PFSK-1 (cell line): ENCODE data around the gene PTPRM.

Source experiments
- FOXP2 ChIP-seq: optimal IDR thresholded peaks from 2 replicates; pipeline ENCODE3; 2011; ENCODE audit warnings: borderline replicate concordance, control low read depth, inconsistent platforms; ENCODE audit not compliant: insufficient read depth; ENCODE audit errors: extremely low read length, extremely low read depth
- POLR2AphosphoS5 ChIP-seq: IDR thresholded peaks from 2 replicates; pipeline ENCODE4 v1.6.1; 2012; ENCODE audit warnings: low read depth, mild to moderate bottlenecking, control low read depth, low read length, moderate library complexity
- SIN3A ChIP-seq: IDR thresholded peaks from 2 replicates; pipeline ENCODE4 v1.6.1; 2012; ENCODE audit warnings: mild to moderate bottlenecking, low read length, moderate library complexity, borderline replicate concordance; ENCODE audit not compliant: insufficient read depth
- TAF1 ChIP-seq: IDR thresholded peaks from 2 replicates; pipeline ENCODE4 v1.6.1; 2012; ENCODE audit warnings: low read length, control low read depth, borderline replicate concordance; ENCODE audit not compliant: insufficient read depth
- TF ChIP-seq, protein P1 (sequence below), 2 experiments: IDR thresholded peaks; 2 replicates each; pipeline versions ENCODE4 v1.6.1 to v1.8.0; 2011 to 2012; ENCODE audit warnings: low read depth in 2 of 2, low read length in 2 of 2, control low read depth in 1 of 2, inconsistent platforms in 1 of 2, mild to moderate bottlenecking in 1 of 2, moderate library complexity in 1 of 2; ENCODE audit not compliant: insufficient read depth in 1 of 2

Gene PTPRM

DNA sequence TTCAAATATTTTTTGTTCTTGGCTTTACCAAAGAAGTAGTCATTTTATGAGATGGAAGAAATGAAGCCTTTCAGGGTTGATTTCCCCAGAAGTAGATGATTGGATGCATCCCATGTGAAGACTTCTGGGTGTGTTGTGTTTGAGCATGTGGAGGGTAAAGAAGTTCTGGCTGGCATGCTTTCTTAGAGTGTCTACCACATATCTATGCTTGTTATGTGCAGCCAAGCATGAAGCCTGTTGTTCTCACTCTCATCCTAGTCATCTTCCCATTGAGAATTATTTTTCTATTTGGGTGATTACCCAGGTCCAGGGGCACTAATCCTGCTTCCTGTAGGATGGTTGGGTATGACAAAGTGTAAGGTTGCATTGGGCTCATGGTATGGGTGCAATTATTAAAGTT, 472.9 kb downstream of the PTPRM start:
- TF ChIP-seq TAF1 = no peak
- TF ChIP-seq FOXP2 = no peak
- TF ChIP-seq SIN3A = no peak
- TF ChIP-seq POLR2AphosphoS5 = no peak
- TF ChIP-seq, protein P1, sequence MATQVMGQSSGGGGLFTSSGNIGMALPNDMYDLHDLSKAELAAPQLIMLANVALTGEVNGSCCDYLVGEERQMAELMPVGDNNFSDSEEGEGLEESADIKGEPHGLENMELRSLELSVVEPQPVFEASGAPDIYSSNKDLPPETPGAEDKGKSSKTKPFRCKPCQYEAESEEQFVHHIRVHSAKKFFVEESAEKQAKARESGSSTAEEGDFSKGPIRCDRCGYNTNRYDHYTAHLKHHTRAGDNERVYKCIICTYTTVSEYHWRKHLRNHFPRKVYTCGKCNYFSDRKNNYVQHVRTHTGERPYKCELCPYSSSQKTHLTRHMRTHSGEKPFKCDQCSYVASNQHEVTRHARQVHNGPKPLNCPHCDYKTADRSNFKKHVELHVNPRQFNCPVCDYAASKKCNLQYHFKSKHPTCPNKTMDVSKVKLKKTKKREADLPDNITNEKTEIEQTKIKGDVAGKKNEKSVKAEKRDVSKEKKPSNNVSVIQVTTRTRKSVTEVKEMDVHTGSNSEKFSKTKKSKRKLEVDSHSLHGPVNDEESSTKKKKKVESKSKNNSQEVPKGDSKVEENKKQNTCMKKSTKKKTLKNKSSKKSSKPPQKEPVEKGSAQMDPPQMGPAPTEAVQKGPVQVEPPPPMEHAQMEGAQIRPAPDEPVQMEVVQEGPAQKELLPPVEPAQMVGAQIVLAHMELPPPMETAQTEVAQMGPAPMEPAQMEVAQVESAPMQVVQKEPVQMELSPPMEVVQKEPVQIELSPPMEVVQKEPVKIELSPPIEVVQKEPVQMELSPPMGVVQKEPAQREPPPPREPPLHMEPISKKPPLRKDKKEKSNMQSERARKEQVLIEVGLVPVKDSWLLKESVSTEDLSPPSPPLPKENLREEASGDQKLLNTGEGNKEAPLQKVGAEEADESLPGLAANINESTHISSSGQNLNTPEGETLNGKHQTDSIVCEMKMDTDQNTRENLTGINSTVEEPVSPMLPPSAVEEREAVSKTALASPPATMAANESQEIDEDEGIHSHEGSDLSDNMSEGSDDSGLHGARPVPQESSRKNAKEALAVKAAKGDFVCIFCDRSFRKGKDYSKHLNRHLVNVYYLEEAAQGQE (IDR thresholded peaks at IDR 0.05; ENCODE audit: insufficient read depth in 1 of 2, low read depth in 2 of 2, low read length in 2 of 2) = no peak

DNA sequence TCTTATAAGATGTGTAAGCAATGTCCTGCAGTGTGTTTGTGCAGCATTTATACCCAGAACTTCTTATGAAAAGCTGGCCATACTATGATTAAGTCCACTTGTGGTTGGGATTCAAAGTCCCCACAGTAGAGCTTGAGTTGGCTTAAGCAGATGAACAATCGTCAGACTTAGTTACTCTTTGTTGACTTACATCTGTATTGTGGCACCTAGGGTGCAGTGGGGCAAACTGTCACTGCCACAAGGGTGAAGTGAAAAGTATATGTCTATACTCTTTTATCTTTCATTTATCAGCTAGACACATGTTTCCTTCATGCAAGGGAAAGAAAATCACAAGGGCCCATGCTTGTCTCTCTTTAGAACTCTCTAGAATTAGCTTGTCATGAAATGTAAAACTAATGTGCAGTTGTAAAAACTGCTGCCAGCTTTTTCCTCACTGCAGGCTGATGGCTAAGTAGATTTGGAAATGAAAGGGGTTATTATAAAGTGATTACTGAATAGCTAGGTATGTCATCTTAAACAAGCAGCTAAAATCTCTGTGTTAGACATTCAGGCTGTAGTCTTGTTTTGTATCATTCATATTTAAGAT, 474.5 kb downstream of the PTPRM start:
- TF ChIP-seq FOXP2 (no peak), POLR2AphosphoS5 (no peak), SIN3A (no peak)
- TF ChIP-seq, protein P1 (IDR thresholded peaks at IDR 0.05; ENCODE audit: insufficient read depth in 1 of 2, low read depth in 2 of 2, low read length in 2 of 2) = no peak

DNA sequence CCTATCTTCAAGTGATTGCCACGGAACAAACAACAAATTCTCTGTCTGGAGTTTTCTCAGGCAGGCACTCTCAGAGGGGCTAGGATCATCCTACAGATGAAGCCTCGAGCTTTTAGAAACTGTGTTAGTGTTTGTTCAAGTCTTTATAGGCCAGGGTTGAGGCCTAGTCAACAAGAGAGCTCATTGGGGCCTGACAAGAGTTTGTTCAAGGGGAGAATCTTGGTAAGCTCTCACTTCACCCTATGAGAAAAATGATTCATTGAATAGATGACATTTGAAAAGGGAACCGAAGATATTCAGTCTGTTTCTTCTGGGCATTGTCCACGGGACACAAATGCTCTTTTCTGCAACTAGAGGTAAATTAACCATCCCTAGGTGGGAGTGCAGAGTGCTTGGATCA, 476.9 kb downstream of the PTPRM start:
- TF ChIP-seq, protein P1 (IDR thresholded peaks at IDR 0.05; ENCODE audit: insufficient read depth in 1 of 2, low read depth in 2 of 2, low read length in 2 of 2) = no peak
- TF ChIP-seq FOXP2 = no peak
- no peak for TF ChIP-seq POLR2AphosphoS5
- TF ChIP-seq TAF1 = no peak
- TF ChIP-seq SIN3A = no peak

DNA sequence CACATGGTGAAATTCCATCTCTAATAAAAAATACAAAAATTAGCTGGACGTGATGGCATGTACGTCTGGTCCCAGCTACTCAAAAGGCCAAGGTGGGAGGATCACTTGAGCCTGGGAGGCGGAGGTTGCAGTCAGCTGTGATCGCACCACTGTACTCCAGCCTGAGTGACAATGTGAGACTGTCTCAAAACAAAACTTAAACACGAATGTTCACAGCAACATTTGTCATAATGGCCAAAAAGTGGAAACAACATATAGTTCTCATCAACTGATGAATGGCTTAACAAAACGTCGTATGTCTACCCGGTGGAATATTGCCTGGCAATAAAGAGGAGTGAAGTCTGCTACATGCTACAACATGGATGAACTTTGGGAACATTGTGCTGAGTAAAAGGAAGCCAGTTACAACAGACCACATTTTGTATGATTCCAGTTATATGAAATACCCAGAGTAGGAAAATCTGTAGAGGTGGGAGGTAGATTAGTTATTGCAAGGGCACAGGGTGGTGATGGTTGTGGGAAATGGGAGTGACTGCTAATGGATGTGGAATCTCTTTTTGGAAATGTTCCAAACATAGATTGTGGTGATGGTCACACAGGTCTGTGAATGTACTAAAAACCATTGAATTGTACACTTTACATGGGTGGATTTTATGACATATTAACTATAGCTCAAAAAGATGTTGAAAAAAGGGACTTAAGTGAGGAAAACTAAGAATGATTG, 478.2 kb downstream of the PTPRM start:
- TF ChIP-seq SIN3A (no peak), TAF1 (no peak), FOXP2 (no peak), POLR2AphosphoS5 (no peak)
- TF ChIP-seq, protein P1 (IDR thresholded peaks at IDR 0.05; ENCODE audit: insufficient read depth in 1 of 2, low read depth in 2 of 2, low read length in 2 of 2) = no peak
